ENCODE data around the gene PLCD3.

DNA sequence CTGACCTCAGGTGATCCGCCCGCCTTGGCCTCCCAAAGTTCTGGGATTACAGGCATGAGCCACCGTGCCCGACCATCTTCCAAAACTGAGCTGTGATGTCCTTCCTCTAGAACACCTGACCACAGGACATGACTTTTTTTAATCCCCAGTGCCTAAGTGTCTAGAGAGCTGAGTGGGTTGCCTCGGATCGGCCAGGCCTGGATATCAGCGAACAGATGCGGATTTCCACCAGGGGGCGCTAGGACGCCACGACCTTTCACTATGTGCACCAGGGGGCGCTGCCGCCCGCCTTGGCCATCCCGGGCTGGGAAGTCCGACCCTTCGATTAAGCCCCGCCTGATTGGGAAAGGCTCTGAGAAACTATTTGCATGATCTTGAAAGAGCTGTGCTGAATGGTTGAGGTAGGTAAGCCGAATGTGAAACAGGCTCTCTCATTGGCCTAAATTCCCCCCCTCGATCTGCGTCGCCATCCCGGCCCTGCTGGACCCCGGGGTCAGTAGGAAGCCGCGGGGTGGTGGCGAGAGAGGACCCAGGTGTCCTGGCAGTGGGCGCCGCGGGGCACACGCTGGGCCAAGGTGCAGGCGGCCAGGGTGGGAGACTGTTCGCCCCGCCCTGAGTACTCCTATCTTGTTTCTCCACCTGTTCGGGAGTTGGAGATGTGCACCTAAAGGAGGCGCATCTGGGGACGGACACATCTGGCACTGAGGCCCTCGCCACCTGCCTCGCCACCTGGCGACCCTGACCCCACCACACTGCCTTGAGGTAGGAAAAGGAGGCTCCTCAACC lies 3.1 kb upstream of the PLCD3 start, which contains the start of gene ACBD4:
- TF ChIP-seq, protein P1, sequence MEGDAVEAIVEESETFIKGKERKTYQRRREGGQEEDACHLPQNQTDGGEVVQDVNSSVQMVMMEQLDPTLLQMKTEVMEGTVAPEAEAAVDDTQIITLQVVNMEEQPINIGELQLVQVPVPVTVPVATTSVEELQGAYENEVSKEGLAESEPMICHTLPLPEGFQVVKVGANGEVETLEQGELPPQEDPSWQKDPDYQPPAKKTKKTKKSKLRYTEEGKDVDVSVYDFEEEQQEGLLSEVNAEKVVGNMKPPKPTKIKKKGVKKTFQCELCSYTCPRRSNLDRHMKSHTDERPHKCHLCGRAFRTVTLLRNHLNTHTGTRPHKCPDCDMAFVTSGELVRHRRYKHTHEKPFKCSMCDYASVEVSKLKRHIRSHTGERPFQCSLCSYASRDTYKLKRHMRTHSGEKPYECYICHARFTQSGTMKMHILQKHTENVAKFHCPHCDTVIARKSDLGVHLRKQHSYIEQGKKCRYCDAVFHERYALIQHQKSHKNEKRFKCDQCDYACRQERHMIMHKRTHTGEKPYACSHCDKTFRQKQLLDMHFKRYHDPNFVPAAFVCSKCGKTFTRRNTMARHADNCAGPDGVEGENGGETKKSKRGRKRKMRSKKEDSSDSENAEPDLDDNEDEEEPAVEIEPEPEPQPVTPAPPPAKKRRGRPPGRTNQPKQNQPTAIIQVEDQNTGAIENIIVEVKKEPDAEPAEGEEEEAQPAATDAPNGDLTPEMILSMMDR (IDR thresholded peaks at IDR 0.05) = peak; percentile 100
- peak; percentile 82 for TF ChIP-seq NFYB (CRISPR knock-in tag; conservative IDR thresholded peaks at IDR 0.05; ENCODE audit: low read depth)
- no peak for TF ChIP-seq ATF1 (CRISPR knock-in tag; IDR thresholded peaks at IDR 0.05)
- no peak for TF ChIP-seq KAT7 (CRISPR knock-in tag; IDR thresholded peaks at IDR 0.05; ENCODE audit: borderline replicate concordance)
- TF ChIP-seq IRF2 (CRISPR knock-in tag; IDR thresholded peaks at IDR 0.05; ENCODE audit: borderline replicate concordance, low read depth) = no peak
- no peak for TF ChIP-seq ZNF263 (CRISPR knock-in tag; IDR thresholded peaks at IDR 0.05; ENCODE audit: low read depth)
- TF ChIP-seq, protein P2, sequence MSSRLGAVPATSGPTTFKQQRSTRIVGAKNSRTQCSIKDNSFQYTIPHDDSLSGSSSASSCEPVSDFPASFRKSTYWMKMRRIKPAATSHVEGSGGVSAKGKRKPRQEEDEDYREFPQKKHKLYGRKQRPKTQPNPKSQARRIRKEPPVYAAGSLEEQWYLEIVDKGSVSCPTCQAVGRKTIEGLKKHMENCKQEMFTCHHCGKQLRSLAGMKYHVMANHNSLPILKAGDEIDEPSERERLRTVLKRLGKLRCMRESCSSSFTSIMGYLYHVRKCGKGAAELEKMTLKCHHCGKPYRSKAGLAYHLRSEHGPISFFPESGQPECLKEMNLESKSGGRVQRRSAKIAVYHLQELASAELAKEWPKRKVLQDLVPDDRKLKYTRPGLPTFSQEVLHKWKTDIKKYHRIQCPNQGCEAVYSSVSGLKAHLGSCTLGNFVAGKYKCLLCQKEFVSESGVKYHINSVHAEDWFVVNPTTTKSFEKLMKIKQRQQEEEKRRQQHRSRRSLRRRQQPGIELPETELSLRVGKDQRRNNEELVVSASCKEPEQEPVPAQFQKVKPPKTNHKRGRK (CRISPR knock-in tag; IDR thresholded peaks at IDR 0.05; ENCODE audit: borderline replicate concordance) = no peak
- no peak for TF ChIP-seq NR2C2 (CRISPR knock-in tag; IDR thresholded peaks at IDR 0.05)
- peak; percentile 63 for TF ChIP-seq SP1 (CRISPR knock-in tag; conservative IDR thresholded peaks at IDR 0.05)
- TF ChIP-seq ESRRA (CRISPR knock-in tag; IDR thresholded peaks at IDR 0.05; ENCODE audit: borderline replicate concordance) = no peak
- peak; percentile 64 for TF ChIP-seq ZNF423 (CRISPR knock-in tag; IDR thresholded peaks at IDR 0.05)
- no peak for TF ChIP-seq RELA (CRISPR knock-in tag; IDR thresholded peaks at IDR 0.05; ENCODE audit: borderline replicate concordance)
- no peak for TF ChIP-seq TCF7 (CRISPR knock-in tag; IDR thresholded peaks at IDR 0.05; ENCODE audit: low read depth)
- TF ChIP-seq, protein P3, sequence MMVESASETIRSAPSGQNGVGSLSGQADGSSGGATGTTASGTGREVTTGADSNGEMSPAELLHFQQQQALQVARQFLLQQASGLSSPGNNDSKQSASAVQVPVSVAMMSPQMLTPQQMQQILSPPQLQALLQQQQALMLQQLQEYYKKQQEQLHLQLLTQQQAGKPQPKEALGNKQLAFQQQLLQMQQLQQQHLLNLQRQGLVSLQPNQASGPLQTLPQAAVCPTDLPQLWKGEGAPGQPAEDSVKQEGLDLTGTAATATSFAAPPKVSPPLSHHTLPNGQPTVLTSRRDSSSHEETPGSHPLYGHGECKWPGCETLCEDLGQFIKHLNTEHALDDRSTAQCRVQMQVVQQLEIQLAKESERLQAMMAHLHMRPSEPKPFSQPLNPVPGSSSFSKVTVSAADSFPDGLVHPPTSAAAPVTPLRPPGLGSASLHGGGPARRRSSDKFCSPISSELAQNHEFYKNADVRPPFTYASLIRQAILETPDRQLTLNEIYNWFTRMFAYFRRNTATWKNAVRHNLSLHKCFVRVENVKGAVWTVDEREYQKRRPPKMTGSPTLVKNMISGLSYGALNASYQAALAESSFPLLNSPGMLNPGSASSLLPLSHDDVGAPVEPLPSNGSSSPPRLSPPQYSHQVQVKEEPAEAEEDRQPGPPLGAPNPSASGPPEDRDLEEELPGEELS (CRISPR knock-in tag; IDR thresholded peaks at IDR 0.05) = no peak

Data from WTC11 (cell line).